Cardiac septum (tissue), 1 donor: ENCODE results near the gene PRAMEF10. TPM values are rescaled to one million over a fixed set of nuclear protein-coding genes. Genes with fewer than 3 reads are reported as not detected.
"Not testable (repeated sequence)": the region's sequence is repeated elsewhere in the genome, so short reads cannot be mapped to it uniquely, and the experiment has no call there.

Source experiments
- DNase-seq: peaks from one replicate; pipeline ENCODE4 v3.0.0-alpha.2; 2020; ENCODE audit warnings: low spot score
- intact Hi-C: fragments of 100-400 bp; cut with DNase I; formaldehyde crosslinking; loops from one replicate; pipeline ENCODE4 v1.14.0; 2022
- long read RNA-seq: library from polyadenylated mRNA; unstranded; transcript quantifications from one replicate; pipeline ENCODE4 v2.0.0, GENCODE V29; 2021
- total RNA-seq: library from RNA; stranded (reverse); fragmentation: NEBNext Ultra II Directional; extraction: Animal tissue kit (Norgen Biotek cat#: 25700); gene quantifications from one replicate; pipeline ENCODE4 v1.2.1, GENCODE V29; 2021
- donor health status: DM: no; HTN: no; CAD: no.

The PRAMEF10 gene
- total RNA-seq = not detected
- long read RNA-seq = 0 reads

- intact Hi-C loops, DNase-seq: not testable (repeated sequence)
Observed at GRCh38 chr1:12898170-12898569, at the start of gene PRAMEF10. TSS of gene PRAMEF10 (minus strand) at chr1:12898270. CDS start at chr1:12895847, 2,423 bp downstream.

GRCh38 chr1:12947480-12947879 is 49.4 kb upstream of the PRAMEF10 start, which contains the start of gene PRAMEF6:
TSS of gene PRAMEF6 (minus strand) at chr1:12947580. CDS start at chr1:12942518, 5,062 bp downstream.
- DNase-seq, intact Hi-C loops: not testable (repeated sequence)

GRCh38 chr1:12924368-12924767 is 26.3 kb upstream of the PRAMEF10 start:
- intact Hi-C loops, DNase-seq: not testable (repeated sequence)

- intact Hi-C loops, DNase-seq: not testable (repeated sequence)
Observed at GRCh38 chr1:12921749-12922148, 23.7 kb upstream of the PRAMEF10 start.

GRCh38 chr1:12916310-12916709 is 18.2 kb upstream of the PRAMEF10 start, which contains the start of gene PRAMEF7:
TSS of gene PRAMEF7 (plus strand) at chr1:12916610. CDS start at chr1:12917693, 1,083 bp downstream.
- intact Hi-C loops, DNase-seq: not testable (repeated sequence)

DNA sequence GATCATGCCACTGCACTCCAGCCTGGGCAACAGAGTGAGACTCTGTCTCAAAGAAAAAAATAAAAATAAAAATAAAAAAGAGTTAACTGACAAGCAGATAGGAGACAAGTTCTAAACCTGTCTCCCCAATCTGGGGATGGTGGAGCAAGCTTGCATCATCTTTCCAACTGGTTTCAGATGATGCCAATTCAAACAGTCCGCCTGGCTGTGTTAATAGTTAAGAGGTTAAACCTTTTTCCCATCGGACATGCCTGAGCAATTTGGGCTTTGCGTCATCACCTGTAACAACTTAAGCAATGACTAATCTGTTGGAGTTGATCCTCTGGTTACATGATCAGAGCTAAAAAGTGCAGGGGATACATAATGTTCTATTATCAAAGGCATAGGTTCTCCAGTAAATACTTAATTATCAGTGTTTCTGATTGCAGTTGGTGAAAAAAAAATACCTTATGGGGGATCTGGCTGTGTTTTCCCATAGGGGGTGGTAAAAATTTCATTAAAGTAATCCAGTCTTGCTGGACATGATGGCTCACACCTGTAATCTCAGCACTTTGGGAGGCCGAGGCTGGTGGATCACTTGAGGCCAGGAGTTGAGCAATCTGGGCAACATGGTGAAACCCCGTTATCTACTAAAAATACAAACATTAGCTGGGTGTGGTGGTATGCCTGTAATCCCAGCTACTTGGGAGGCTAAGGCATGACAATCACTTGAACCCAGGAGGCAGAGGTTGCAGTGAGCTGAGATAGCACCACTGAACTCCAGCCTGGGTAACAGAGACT is 5.9 kb upstream of the PRAMEF10 start:
- intact Hi-C loops, DNase-seq: not testable (repeated sequence)

GRCh38 chr1:12899186-12899585 is 1.1 kb upstream of the PRAMEF10 start:
- intact Hi-C loops, DNase-seq: not testable (repeated sequence)

- DNase-seq, intact Hi-C loops: not testable (repeated sequence)
Observed at GRCh38 chr1:12886101-12886500, 12.0 kb downstream of the PRAMEF10 start, which contains the start of gene PRAMEF4. TSS of gene PRAMEF4 (minus strand) at chr1:12886201. CDS start at chr1:12883394, 2,807 bp downstream.

DNA sequence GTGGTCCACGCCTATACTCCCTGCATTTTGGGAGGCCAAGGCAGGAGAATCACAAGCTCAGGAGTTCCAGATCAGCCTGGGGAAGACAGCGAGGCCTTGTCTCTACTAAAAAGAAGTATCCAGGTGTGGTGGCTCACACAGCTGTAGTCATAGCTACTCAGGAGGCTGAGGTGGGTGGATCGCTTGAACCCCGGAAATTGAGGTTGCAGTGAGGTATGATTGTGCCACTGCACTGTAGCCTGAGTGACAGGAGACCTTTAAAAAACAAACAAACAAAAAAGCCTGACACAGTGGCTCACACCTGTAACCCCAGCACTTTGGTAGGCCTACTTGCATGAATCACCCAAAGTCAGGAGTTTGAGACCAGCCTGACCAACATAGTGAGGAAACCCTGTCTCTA is 19.6 kb downstream of the PRAMEF10 start:
- intact Hi-C loops, DNase-seq: not testable (repeated sequence)

DNA sequence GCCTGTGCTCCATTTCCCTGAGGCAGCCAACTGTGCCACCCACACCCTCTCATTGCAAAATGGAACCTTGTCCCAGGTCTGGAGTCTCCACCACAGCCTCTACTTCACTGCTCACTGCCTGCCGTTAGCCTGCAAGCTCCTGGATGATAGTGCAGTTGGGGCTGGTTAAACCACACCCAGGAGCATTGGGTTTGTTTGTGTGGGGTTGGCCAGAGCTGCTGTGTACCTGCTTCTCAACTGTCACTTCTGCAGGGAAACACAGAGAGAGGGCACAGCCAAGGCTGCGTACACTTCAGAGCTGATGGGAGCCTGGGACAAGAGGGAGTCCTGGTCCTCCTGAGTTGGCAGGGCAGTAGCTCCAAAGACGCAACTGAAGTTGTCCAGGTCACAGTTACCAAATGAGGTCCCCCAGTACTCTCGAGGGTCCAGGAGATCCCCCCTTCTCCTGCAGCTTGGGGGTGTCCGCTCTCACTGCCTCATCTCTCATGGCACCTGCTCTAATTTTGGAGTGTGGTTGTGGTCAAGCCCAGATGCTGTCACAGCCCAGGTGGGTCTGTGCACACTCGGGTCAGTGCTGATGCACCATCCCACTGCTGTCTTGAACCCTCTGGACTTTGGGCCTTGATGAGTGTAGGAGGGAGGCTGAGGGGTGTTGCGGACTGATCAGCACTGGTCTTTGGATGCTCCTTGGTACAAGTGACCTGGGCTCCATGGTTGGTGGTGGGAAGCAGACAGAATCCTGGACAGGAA is 34.8 kb downstream of the PRAMEF10 start:
- intact Hi-C loops = not testable (repeated sequence)

GRCh38 chr1:12856786-12857185 is 41.3 kb downstream of the PRAMEF10 start, which contains the start of gene PRAMEF2:
TSS of gene PRAMEF2 (plus strand) at chr1:12857086. CDS start at chr1:12859010, 1,924 bp downstream.
- intact Hi-C loops, DNase-seq: not testable (repeated sequence)

More for the DNA sequence above, 34.8 kb downstream of the PRAMEF10 start:
- DNase-seq = not testable (repeated sequence)

- DNase-seq = no peak
- intact Hi-C loops = no loop called here
Observed at GRCh38 chr1:12851779-12852178, 46.3 kb downstream of the PRAMEF10 start.

DNA sequence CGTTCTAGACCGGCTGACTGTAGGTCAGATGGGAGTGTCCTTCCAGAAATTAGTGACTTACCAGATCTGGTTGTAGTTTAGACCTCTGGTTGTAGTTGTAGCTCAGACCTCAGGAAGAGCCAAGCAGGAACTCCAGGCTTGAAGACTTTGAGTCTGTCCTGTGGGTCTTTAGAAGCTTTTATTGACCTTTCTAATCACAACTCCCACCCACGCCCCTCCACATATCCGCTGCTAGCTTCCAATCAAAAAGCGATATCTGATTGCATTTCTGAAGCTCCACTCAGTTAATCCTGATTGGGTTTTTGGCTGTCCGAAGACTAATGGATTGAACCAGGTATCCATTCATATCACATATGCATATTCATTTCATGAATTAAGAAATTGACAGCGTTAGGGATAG is 49.5 kb downstream of the PRAMEF10 start, which contains the start of gene HNRNPCL1:
TSS of gene HNRNPCL1 (minus strand) at position 101 of the 400 bp plus-strand sequence. CDS start 431 bp downstream, outside the sequence.
- DNase-seq, intact Hi-C loops: not testable (repeated sequence)

Other genes starting within 250 kb of the PRAMEF10 start
- gene AADACL3, start 182.2 kb downstream of the PRAMEF10 start, total RNA-seq = not detected
- not detected for gene CFAP107, start 152.1 kb downstream of the PRAMEF10 start, total RNA-seq
- not detected for gene PRAMEF12, start 124.5 kb downstream of the PRAMEF10 start, total RNA-seq
- gene PRAMEF1, start 106.9 kb downstream of the PRAMEF10 start, total RNA-seq = not detected
- not detected for gene PRAMEF11, start 66.9 kb downstream of the PRAMEF10 start, total RNA-seq
- gene HNRNPCL1, start 49.5 kb downstream of the PRAMEF10 start, total RNA-seq = not detected
- gene PRAMEF2, start 41.2 kb downstream of the PRAMEF10 start, total RNA-seq = not detected
- not detected for gene PRAMEF4, start 12.1 kb downstream of the PRAMEF10 start, total RNA-seq
- gene PRAMEF7, start 18.3 kb upstream of the PRAMEF10 start, total RNA-seq = not detected
- not detected for gene PRAMEF6, start 49.3 kb upstream of the PRAMEF10 start, total RNA-seq
- not detected for gene PRAMEF27, start 158.3 kb upstream of the PRAMEF10 start, total RNA-seq
- not detected for gene HNRNPCL3, start 162.5 kb upstream of the PRAMEF10 start, total RNA-seq
- not detected for gene PRAMEF25, start 172.5 kb upstream of the PRAMEF10 start, total RNA-seq
- gene HNRNPCL2, start 218.6 kb upstream of the PRAMEF10 start, total RNA-seq = not detected